ENCODE results near the gene DDC. TPM values are rescaled to one million over a fixed set of nuclear protein-coding genes. Genes with fewer than 3 reads are reported as not detected.
A peak's percentile ranks its signal among the peaks of the same experiment; 100 is the strongest.
"Not testable (repeated sequence)": the region's sequence is repeated elsewhere in the genome, so short reads cannot be mapped to it uniquely, and the experiment has no call there.

DDC gene
- total RNA-seq, 1 experiment from 2014 or later: 87.0 TPM

- CTCF ChIA-PET: interaction anchor here (0.6 kb wide), 1 partner anchor 80 kb away, joined by 3 read pairs; no protein-coding TSS in a partner anchor
- H3K27ac Mint-ChIP-seq (ENCODE audit: unreplicated experiment): peak overlapping the region; percentile 93
- H3K36me3 Mint-ChIP-seq (ENCODE audit: insufficient read depth, unreplicated experiment): peaks cover 50% of the 10 kb centered on the region
- Histone ChIP-seq H3K4me3 (ENCODE audit: low read depth, low read length) (no peak overlapping the region), H3K36me3 (ENCODE audit: control insufficient read depth, insufficient read depth, low read length) (peaks cover 6% of the 10 kb centered on the region), H3K27me3 (replicated peaks; ENCODE audit: control insufficient read depth, insufficient read depth, low read length) (no peaks in the 10 kb centered on the region), H3K9me3 (peaks cover 5% of the 10 kb centered on the region), H3K4me1 (peaks cover 75% of the 10 kb centered on the region)
- TSS peak; percentile 27 for BruUV-seq (replicated peaks)
- peaks cover 47% of the 10 kb centered on the region for H3K4me1 Mint-ChIP-seq (ENCODE audit: low read depth, unreplicated experiment)
- H3K27me3 Mint-ChIP-seq (ENCODE audit: insufficient read depth, unreplicated experiment): no peaks in the 10 kb centered on the region
- peak overlapping the region; percentile 55 for H3K4me3 Mint-ChIP-seq (ENCODE audit: unreplicated experiment)
- no peak for DNase-seq
- POLR2A ChIA-PET: no interaction called here
- intact Hi-C loops (cut with micrococcal nuclease; ENCODE audit: unreplicated experiment): loop anchor here (1.0 kb wide), 3 partner anchors 26 to 62 kb away; partner anchors contain the start of gene DDC
- TF ChIP-seq, protein P1, sequence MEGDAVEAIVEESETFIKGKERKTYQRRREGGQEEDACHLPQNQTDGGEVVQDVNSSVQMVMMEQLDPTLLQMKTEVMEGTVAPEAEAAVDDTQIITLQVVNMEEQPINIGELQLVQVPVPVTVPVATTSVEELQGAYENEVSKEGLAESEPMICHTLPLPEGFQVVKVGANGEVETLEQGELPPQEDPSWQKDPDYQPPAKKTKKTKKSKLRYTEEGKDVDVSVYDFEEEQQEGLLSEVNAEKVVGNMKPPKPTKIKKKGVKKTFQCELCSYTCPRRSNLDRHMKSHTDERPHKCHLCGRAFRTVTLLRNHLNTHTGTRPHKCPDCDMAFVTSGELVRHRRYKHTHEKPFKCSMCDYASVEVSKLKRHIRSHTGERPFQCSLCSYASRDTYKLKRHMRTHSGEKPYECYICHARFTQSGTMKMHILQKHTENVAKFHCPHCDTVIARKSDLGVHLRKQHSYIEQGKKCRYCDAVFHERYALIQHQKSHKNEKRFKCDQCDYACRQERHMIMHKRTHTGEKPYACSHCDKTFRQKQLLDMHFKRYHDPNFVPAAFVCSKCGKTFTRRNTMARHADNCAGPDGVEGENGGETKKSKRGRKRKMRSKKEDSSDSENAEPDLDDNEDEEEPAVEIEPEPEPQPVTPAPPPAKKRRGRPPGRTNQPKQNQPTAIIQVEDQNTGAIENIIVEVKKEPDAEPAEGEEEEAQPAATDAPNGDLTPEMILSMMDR (IDR thresholded peaks at IDR 0.05; ENCODE audit: insufficient read depth in 1 of 2, low read depth in 1 of 2, low read length in 1 of 2, severe bottlenecking in 1 of 2, unreplicated experiment in 1 of 2): no peak
- peaks cover 6% of the 10 kb centered on the region for H3K9me3 Mint-ChIP-seq (ENCODE audit: unreplicated experiment)
Measured at GRCh38 chr7:50530766-50531165, 34.4 kb downstream of the DDC start.

DNA sequence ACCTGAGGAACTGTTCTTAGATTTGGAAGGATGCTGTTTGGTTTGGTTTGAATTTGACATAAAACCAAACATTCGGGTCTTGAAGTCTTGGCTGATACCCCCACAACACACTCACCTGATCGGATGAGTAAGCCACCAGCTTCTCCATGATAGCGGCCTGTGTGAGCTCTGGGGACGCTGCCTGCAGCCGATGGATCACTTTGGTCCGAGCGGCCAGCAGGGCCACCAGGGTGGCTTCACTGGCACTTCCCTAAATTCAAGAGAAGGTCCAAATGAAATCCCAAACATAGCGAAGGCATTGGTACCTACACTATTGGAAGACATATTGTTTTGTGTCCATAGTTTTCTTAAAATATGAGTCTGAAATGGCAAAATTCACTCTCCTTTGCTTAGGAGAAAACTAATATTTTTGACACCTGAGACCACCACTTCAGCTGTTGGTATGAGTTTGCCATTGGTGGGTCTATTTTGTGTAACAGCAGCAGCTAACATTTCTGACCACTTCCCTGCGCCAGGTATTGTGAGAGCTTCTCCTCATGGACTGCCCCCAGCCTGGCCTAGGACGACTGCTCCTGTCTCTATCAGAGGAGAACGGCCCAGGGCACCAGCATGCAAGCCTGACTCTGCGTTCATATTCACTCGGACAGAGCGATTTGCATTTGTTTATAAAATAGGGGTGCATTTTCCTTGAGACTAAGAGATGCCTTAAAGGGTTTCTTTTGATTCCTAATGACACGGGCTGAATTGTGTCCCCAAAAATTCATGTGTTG is 35.9 kb downstream of the DDC start:
- Histone ChIP-seq H3K27me3 (replicated peaks; ENCODE audit: control insufficient read depth, insufficient read depth, low read length) (no peaks in the 10 kb centered on the region), H3K4me1 (peaks cover 60% of the 10 kb centered on the region), H3K9me3 (peaks cover 5% of the 10 kb centered on the region), H3K4me3 (ENCODE audit: low read depth, low read length) (no peak overlapping the region), H3K36me3 (ENCODE audit: control insufficient read depth, insufficient read depth, low read length) (peaks cover 5% of the 10 kb centered on the region)
- BruUV-seq (replicated peaks): no TSS peak
- peaks cover 42% of the 10 kb centered on the region for H3K4me1 Mint-ChIP-seq (ENCODE audit: low read depth, unreplicated experiment)
- peaks cover 40% of the 10 kb centered on the region for H3K36me3 Mint-ChIP-seq (ENCODE audit: insufficient read depth, unreplicated experiment)
- peak overlapping the region; percentile 60 for H3K4me3 Mint-ChIP-seq (ENCODE audit: unreplicated experiment)
- no peak for DNase-seq
- peak overlapping the region; percentile 93 for H3K27ac Mint-ChIP-seq (ENCODE audit: unreplicated experiment)
- intact Hi-C loops (cut with micrococcal nuclease; ENCODE audit: unreplicated experiment): loop anchor here (2.0 to 5.0 kb wide), 2 partner anchors 24 to 102 kb away; no protein-coding TSS in a partner anchor
- peaks cover 11% of the 10 kb centered on the region for H3K9me3 Mint-ChIP-seq (ENCODE audit: unreplicated experiment)
- CTCF ChIA-PET: interaction anchor here (1.4 kb wide), 1 partner anchor 36 kb away, joined by 4 read pairs; the partner anchor contains the start of gene DDC
- POLR2A ChIA-PET: interaction anchor here (1.2 kb wide), 1 partner anchor 36 kb away, joined by 3 read pairs; the partner anchor contains the start of gene DDC
- no peaks in the 10 kb centered on the region for H3K27me3 Mint-ChIP-seq (ENCODE audit: insufficient read depth, unreplicated experiment)
- TF ChIP-seq, protein P1 (IDR thresholded peaks at IDR 0.05; ENCODE audit: insufficient read depth in 1 of 2, low read depth in 1 of 2, low read length in 1 of 2, severe bottlenecking in 1 of 2, unreplicated experiment in 1 of 2): no peak

DNA sequence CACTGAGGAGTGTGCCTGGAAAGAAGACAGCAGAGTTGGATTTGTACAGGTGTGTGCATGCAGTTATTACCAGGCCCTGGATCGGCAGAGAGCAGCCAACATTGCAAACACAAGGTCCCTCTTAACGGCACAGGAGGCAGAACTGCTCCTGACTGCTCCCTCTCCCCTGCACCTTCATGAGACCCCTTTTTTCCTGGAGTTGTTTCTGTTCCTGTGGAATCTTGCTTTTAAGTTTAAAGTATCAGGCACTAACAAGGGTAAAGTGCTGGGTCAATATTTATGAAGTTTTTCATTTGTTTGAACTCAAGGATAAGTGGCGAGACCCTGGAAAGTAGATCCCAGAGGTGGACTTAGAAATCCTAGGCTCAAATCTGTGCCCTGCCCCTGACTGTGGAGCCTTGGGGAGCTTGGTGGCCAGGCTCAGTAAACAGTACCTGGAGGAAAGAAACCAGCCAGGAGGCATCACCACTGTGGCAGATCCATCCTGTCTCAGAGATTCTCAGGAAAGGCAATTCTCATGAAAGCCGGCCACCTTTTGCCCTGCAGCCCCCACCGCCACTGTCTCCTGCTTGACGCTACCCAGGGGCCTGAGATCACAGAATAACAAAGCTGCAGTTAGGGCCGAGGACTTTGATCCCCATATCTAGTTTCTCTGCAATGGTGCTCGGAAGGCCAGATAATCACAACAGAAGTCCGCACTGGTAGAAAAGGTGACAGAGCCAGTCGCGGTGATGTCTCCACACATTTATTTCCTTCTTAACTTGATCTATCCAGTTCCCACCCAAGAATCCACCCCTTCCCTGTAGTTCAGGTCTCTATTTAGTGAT is 36.7 kb downstream of the DDC start:
- Mint-ChIP-seq H3K9me3 (ENCODE audit: unreplicated experiment) (peaks cover 11% of the 10 kb centered on the region), H3K4me3 (ENCODE audit: unreplicated experiment) (peak overlapping the region; percentile 60), H3K27me3 (ENCODE audit: insufficient read depth, unreplicated experiment) (no peaks in the 10 kb centered on the region), H3K4me1 (ENCODE audit: low read depth, unreplicated experiment) (peaks cover 37% of the 10 kb centered on the region), H3K27ac (ENCODE audit: unreplicated experiment) (peak overlapping the region; percentile 93), H3K36me3 (ENCODE audit: insufficient read depth, unreplicated experiment) (peaks cover 32% of the 10 kb centered on the region)
- peak; percentile 70 to 77 for DNase-seq
- TF ChIP-seq, protein P1 (IDR thresholded peaks at IDR 0.05; ENCODE audit: insufficient read depth in 1 of 2, low read depth in 1 of 2, low read length in 1 of 2, severe bottlenecking in 1 of 2, unreplicated experiment in 1 of 2): no peak
- H3K27me3 ChIP-seq (replicated peaks; ENCODE audit: control insufficient read depth, insufficient read depth, low read length): no peaks in the 10 kb centered on the region
- intact Hi-C loops (cut with micrococcal nuclease; ENCODE audit: unreplicated experiment): loop anchor here (2.0 to 5.0 kb wide), 2 partner anchors 24 to 101 kb away; no protein-coding TSS in a partner anchor
- no TSS peak for BruUV-seq (replicated peaks)
- H3K4me1 ChIP-seq: peaks cover 52% of the 10 kb centered on the region
- ChIA-PET CTCF (interaction anchor here (1.4 kb wide), 1 partner anchor 37 kb away, joined by 4 read pairs; the partner anchor contains the start of gene DDC), POLR2A (interaction anchor here (1.2 kb wide), 1 partner anchor 37 kb away, joined by 3 read pairs; the partner anchor contains the start of gene DDC)
- H3K36me3 ChIP-seq (ENCODE audit: control insufficient read depth, insufficient read depth, low read length): peaks cover 3% of the 10 kb centered on the region
- peaks cover 2% of the 10 kb centered on the region for H3K9me3 ChIP-seq
- no peak overlapping the region for H3K4me3 ChIP-seq (ENCODE audit: low read depth, low read length)

DNA sequence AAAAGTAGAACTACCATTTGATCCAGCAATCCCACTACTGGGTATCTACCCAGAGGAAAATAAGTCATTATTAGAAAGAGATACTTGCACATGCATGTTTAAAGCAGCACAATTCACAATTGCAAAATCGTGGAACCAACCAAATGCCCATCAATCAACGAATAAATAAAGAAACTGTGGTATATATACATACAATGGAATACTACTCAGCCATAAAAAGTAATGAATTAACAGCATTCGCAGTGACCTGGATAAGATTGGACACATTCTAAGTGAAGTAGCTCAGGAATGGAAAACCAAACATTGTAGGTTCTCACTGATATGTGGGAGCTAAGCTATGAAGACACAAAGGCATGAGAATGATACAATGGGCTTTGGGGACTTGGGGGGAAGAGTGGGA is 45.9 kb downstream of the DDC start:
- POLR2A ChIA-PET; intact Hi-C loops (cut with micrococcal nuclease; ENCODE audit: unreplicated experiment); H3K36me3 ChIP-seq (ENCODE audit: control insufficient read depth, insufficient read depth, low read length); H3K4me3 Mint-ChIP-seq (ENCODE audit: unreplicated experiment); H3K4me1 ChIP-seq; H3K4me3 ChIP-seq (ENCODE audit: low read depth, low read length); H3K27ac Mint-ChIP-seq (ENCODE audit: unreplicated experiment); BruUV-seq (replicated peaks); H3K27me3 ChIP-seq (replicated peaks; ENCODE audit: control insufficient read depth, insufficient read depth, low read length); H3K4me1 Mint-ChIP-seq (ENCODE audit: low read depth, unreplicated experiment); DNase-seq; H3K9me3 ChIP-seq; H3K27me3 Mint-ChIP-seq (ENCODE audit: insufficient read depth, unreplicated experiment); CTCF ChIA-PET: not testable (repeated sequence)
- Mint-ChIP-seq H3K36me3 (ENCODE audit: insufficient read depth, unreplicated experiment) (peaks cover 45% of the 10 kb centered on the region), H3K9me3 (ENCODE audit: unreplicated experiment) (peaks cover 60% of the 10 kb centered on the region)

Data from Caco-2 (cell line).